HG03575 (cell line): ENCODE data around the gene IGF1R.

Experiments used
- ATAC-seq: cut with Tn5 transposase; IDR thresholded peaks from one replicate; pipeline ENCODE4 v1.9.1; 2021; ENCODE audit not compliant: unreplicated experiment, insufficient number of reproducible peaks, low FRiP score; ENCODE audit errors: extremely low read depth

The IGF1R gene

DNA sequence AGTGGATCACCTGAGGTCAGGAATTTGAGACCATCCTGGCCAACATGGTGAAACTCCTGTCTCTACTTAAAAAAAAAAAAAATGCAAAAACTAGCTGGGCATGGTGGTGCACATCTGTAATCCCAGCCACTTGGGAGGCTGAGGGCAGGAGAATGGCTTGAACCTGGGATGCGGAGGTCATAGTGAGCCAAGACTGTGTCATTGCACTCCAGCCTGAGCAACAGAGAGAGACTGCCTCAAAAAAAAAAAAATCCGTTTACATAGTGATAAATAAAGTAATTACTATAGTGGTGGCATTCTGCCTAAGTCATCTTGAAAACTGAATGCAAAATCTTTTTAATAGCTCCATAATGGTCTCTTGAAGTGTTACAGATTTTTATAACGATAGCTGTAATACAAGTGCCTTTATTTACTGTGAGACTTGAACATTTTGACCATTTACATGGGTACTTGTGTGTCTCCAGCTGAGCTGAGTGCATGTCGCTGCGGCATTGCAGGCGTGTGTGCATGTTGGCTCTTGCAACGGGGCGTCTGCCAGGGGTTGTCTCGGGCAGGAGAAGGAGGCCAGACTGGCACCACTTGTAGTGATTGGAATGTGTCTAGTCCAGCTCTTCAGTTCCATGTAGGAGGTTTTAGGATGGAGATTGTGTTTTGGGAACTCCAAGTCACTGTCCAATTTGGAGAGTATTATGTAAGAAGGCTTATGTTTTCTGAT lies 111.9 kb downstream of the IGF1R start:
- no peak for ATAC-seq

DNA sequence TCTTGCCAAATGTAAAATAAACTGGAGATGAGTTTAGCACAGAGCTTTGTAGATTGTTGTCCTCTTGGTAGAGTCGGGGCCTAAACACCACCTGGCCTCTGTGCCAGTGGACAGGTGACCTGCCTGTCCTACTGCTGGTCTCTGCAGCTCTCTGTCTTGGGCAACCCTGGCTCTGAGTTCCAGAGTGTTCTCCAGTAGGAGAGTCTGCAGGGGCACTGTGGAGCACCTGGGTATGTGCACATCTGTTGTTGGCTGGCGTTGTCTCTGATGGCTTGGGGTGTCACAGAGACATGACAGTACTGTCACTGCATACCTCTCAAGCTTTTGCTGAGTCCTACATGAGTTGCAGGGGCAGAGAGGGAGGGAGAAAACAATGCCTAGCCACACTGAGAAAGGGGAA lies 112.6 kb downstream of the IGF1R start:
- ATAC-seq, result no peak

DNA sequence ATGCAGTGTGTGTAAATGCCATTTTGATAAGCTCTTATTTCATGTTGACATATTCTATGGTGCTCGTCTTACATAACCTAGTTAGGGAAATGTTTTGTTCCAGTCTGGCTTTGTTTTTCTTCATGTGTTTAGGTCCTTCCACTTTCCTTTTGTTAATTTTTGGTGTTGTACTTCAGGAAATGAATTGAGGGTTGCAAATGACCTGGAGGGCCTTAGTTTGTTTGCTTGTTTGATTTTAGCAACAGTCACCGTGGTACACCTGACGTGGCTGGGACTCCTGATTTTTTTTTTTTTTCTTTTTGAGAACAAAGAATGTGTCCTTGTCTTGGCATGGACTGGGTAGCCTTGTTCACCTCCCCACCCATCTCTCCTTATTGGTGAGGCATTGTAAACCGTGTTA lies 114.8 kb downstream of the IGF1R start:
- no peak for ATAC-seq

DNA sequence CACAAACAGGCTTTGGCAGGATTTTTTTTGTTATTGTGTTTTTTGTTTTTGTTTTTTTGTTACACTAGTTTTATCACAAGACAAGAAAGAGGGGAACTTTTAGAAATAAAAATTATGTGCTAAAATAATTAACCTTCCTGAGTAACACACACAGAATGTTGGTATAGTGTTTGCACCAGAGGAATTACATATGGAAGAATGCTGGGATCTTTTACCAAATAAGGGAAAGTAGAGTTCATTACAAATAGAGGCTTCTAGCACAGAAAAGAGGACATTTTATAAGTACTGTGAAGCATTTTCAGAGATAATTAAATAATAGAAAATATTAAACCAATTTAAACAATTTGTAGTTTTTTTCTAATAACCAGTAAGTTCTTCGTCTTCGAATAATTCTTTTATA lies 116.0 kb downstream of the IGF1R start:
- no peak for ATAC-seq

DNA sequence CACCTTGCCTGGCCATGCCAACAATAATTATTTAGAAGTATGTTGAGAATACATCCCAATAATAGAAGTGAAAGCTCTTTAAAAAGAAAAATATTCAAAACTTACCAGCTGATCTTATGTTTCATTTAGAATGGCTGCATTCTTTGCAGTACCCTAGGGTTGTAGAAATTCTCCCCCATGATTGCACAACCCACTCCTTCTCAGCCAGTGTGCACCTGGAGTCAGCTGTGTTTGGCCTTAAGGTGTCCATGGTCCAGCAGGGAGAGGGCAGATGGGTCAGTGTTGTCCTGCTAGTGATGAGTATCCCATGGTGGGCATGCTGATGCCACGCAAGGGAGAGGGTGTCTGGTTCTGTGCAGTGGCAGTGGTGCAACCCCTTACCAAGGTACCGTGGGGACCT lies 117.3 kb downstream of the IGF1R start:
- ATAC-seq, result no peak

DNA sequence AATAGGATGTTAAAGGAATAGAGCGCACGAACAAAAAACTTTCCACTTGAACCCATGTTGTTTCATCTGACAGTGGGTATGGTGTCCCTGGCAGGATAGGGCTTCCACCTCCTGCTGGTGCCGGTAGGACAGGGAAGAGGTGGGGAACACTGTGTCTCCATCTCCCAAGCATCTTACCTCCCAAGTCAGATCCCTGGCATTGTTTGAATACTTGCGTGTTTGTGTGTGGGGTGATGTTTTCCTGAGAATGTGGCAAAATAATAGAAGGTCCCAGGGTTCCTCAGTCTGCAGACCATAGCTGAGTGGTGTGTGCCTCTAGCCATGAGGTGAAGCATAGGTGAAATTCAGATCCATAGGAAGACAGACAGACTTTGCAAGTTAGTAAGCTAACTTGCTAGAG lies 119.4 kb downstream of the IGF1R start:
- ATAC-seq, result no peak

DNA sequence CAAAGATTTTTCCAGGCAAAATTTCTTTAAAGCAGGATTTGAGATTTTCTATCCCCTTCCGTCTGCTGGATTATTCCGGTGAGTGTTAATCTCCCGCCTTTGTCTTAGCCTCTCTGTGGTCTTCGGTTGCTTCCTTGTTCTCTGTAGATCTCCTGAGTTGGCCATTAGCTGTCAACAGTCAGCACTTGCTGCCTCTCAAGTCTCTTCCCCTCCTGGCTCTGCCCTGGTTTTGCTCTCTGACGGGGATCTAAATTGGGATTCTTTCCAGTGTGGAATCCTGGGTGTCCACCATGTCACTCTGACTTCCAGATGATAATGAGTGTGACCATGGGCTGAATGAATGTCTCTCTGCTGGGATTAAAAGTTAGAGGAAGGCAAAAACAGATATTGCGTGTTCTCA lies 121.5 kb downstream of the IGF1R start:
- no peak for ATAC-seq

DNA sequence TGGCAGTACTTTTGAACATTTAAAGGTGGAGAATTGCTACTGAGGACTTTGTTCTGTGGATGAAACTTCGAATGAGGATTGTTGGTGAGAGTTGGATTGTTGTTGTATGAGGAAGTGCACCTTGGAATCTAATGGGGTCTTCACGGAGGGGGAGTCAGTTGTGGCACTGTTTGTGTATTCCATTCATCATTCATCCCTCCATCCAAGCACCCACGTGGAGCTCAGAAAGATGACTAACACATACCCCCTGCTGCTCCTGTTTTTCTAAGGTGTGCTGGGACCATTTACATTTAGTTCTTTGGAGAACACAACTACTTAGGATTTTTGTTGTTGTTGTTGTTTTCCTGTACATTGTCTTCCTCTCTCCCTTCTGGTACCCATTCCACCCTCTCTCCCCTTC lies 122.6 kb downstream of the IGF1R start:
- ATAC-seq, result no peak

DNA sequence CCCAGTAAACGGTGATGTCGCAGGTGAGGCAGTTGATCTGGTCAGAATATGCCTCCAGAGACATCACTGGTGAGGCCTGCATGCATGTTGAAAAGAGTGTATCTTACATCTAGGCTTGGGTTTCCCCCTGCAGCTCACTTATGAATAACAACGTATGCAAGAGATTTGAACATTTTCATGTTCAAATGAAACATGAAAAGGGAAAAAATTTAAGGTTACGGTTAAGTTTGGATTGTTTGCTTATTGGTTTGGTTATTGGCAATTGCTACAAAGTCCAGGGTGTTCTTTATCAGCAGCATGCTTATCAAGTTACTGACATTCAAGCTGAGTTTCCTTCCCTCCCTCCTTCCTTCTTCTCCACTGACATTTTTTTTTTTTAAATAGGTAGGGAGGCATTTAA lies 123.2 kb downstream of the IGF1R start:
- ATAC-seq, result no peak

DNA sequence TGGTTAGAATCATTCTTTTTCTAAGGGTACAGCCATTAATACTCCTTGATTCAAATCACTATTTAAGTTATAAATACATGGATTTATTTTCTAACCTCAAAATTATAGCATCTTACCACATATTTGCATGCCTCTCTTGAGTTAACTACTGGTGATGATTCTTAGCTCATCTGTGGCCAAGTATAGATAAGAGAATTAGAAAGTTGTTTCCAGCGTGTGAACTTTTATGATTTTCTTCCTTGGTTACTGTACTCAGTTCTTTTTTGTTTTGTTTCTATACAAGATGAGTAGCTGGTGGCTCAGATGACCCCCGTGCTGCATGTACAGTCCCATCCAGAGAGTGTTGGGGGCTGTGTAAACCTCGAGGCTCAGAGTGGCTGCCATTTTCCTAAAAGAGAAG lies 124.6 kb downstream of the IGF1R start:
- no peak for ATAC-seq

DNA sequence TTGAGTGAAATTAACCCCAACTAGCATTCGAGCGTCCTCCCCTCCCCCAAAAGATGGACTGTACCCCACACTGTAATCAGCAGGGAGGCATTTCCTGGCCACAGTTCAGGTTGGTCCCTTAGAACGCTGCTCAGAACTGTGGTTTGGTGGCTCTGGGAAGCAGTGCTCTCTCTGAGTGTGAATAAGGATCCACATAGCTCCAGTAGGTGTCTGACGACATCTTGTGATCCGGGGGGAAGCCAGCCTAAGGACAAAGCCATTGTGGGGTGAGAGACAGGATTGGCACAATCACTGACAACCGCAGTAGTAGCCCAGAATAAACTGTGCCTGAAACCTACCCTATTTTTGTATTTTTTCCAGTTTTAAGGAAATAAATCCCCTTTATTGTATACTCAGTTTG lies 125.3 kb downstream of the IGF1R start:
- no peak for ATAC-seq

DNA sequence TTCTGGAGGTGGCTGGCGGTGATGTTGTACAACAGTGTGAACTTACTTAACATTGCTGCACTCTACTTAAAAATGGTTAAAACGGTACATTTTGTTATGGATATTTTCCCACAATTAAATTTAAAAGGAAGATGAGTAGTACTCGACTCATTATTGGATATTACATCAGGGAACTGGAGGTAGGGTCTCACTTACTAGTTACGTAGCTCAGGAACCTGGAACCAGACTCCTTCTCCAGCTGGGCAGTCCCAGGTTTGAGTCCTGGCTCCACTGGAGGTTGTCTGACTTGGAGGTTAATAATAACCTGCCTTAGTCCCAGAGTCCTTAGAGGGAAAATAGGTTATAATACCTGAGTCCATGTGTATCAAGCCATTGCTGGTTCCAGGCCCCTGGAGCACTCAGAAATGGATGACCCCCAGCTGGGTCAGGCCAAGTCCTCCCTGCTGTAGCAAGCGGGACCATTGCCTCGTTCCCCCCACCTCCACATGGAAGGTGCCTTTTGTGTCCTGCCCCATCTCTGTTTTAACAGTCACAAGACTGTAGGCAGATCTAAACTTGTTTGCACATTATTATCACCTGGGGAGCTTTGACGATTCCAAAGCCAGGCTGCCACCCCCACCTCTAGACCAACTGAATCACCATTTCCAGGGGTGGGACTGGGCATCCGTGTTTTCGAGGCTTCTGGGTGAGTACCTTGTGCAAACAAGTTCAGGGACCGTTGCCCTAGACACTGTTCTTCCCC lies 126.6 kb downstream of the IGF1R start:
- no peak for ATAC-seq

DNA sequence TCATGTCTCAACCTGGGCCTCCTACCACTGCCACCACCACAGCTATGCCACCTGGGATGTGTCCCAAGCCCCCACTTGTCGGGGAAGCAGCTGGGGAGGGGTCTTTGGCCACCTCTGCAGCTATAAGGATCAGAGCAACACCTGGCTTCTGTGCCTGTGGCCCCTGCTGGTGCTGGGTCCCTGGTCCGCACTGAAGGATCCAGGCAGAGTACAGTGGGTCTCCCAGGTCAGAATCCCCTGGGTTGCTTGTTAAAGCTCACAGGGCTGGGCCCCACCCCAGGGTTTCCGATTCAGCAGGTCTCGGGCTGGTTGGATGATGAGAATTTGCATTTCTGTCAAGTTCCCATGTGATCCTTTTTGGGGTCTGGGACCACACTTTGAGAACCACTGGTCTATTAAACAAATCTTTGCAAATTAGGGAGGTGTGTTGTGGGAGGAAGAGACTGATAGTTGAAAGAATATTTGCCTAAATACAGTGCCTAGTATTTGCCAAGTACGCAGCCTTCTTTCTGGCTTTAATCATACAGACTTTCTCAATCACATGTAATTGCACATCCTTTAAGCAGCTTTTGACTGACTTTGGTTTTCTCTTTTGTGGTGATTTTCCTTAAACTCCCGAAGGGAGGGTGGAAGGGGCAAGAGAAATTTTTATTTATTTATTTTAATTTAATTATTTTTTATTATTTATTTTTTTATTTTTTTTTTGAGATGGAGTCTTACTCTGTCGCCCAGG lies 127.3 kb downstream of the IGF1R start:
- no peak for ATAC-seq

DNA sequence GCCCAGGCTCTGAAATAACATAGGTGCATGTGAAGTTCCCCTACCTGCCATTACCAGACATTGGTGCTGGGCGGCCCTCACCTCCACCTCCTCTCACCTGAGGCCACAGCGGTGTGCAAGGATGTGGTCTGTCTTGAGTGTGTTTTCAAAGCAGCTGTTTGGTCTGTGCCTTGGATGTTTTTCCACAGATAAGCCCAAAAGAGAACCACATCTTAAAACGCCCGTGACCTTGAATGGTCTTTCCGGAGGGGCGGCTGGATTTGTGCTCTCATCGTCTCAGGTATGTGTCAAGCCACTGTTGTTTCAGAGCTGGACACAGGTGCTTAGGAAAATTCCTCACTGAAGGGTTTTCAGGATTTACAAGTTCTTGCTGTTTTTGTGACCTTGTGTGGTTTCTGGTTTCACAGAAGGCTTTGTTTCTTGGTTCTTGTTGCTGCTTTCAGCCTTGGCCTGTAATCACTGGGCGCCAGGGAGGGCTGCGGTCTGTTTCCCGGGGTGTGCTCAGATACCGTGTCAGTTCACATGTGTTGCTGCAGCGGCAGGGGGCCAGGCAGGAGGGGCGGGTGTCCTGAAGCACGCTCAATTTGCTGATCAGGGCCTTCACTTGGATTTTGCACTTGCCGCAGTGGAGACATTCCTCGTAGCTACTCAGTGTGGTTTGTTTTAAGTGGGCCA lies 128.4 kb downstream of the IGF1R start:
- no peak for ATAC-seq

DNA sequence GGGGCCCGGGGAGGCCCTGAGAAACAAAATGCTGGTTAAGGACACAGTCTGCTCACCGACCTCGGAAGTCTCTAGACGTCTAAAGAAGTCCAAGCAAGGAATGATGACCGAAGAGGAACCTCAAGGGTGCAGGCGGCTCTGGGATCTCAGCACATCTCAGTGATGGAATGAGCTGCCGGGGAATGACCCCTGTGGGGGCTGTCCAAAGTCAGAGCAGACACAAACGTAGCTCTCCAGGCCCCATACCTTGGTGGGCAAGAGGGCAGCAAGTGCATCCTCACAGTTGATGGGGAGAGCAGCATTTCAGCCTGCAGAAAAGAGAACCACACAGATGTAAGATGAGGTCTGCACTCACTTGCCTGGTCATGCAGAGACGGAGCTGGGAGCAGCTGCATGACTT lies 129.1 kb downstream of the IGF1R start:
- ATAC-seq, result no peak

DNA sequence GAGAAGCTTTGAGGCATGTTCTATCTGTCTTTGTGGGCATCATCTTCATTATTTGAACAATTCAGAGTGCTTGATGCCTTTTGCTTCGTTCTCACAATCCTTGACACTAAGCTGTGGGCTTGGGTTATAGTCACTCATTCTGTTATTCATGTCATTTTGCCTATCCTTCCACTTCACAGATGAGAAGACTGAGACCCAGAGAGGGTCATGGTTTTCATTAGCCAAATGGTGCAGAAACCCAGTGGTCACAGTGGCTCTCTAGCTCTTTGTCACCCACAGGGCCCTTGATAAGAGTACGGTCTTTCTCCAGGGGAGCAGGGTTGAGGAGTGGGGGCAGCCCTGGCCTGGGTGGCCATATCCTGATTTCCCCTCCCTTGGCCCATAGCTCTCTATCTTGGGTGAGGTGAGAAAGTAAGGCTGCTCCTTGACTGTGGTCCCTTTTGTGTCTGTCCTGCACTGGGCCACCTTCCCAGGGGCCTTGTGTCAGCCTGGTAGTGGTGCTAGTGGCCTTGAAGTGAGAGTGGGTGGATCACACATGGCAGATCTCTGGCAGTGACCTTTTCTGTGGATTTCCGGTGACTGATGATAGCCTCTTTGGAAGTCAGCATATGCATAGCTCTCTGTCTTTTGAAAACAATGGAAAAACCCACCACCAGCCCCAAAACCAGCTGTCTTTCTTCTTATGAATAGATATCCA lies 130.1 kb downstream of the IGF1R start:
- no peak for ATAC-seq

DNA sequence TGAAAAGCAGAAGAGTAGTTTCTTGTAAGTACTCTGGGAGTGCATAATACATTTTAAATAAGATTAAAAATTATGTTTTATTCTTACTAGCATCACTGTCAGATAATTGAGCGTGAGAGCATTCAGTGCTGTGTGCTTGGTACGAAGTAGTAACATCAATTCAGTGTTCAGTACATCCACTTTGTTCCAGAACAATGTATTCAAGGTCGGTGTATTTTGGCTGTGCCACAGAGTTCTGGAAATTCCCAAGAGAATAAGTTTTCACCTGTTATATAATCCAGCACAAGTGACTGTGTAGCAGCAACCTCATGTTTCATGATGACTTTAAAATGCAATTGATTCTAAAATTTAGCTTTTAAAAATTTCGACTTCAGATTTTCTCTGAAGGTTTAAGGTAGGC lies 130.6 kb downstream of the IGF1R start:
- ATAC-seq, result no peak

DNA sequence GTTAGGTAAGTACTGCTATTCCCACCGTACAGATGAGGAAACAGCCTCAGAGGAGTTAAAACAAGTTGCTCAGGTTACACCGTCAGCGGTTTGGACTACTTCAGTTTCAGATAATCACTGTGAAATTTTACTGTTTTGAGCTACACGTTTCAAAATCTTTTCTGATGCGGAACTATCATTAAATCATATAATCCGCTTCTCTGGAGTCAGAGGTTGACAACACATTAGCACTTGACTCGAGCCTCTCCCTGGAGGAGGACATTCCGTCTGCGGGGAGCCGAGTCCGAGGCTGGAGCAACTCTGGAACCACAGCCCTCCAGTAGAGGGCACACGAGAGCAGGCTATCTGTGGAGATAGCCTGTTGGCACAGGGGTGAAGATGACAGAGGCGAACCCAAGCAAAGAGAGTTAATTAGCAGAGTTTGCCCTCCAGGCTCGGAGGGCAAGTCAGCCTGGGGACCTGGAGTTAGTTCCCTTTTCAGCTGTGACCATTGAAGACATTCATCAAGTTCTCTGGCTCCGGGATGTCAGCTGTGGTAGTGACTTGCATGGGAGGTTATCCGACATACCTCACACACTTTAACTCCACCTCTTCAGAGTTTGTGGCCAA lies 131.2 kb downstream of the IGF1R start:
- no peak for ATAC-seq

DNA sequence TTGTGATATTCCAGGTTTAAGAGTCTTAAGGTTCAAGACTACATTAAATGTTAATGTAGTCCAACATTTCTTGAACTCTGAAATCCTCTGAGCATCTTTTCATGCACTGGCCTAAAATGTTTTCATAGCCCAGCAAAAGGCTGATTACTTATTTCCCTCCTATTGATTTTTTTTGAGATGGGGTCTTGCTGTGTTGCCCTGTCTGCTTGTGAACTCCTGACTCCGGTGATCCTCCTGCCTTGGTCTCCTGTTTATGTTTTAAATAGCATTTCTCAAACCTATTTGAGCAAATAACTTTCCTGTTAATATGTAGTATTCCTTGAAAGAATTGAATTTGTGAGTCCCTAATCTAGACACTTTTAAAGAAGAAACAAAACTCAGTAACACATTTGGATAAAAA lies 133.5 kb downstream of the IGF1R start:
- ATAC-seq, result no peak
